HG03045 (cell line): ENCODE measurements around the gene KIAA0753.

Experiments
- ATAC-seq: cut with Tn5 transposase; IDR thresholded peaks from one replicate; pipeline ENCODE4 v1.9.1; 2021; ENCODE audit warnings: mild to moderate bottlenecking, moderate library complexity; ENCODE audit not compliant: unreplicated experiment

The KIAA0753 gene

DNA sequence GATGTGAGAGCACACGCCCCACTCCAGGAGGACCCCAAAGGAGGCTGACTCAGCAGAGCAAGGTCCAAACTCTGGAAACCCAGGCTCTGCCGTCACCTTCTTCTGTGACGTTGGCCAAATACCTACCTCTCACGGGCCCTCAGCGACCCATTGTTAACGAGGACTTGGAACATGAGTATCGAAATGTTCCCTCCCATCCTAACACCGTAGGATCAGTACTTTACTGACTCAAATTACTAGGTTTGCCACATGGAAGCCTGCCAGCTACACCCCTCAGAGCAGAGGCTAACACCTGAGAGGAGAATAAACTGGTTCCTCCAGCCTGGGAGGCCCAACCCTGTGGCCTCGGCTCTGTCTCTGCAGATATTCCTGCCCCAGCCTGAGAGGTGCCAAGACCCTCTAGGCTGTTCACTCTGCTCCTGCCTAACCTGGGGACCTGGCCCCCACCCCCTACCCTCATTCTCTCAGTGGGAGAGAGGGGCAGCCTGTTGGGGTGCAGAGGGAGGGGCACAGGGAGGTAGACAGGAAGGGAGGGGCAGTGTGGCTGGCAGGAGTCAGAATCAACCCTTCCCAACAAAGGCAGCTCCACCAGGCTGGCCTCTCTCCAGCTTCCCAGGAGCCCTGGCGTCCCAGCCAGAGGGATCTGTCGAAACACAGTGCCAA lies 88.5 kb downstream of the KIAA0753 start:
- no peak for ATAC-seq

DNA sequence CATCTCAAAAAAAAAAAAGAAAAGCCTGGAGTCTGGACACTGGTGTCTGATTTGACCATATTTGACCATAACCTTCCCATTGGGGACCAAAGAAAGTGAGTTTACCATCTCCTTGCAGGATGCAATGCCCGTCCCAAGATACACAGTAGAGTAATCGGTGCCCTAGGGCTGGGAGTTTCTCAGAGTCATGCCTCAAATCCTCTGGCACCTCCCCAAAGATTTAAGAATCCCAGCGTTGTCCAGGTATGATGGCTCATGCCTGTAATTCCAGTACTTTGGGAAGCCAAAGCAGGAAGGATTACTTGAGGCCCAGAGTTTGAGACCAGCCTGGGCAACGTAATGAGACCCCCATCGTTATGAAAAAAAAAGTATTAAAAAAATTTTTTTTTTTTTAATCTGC lies 89.2 kb downstream of the KIAA0753 start:
- ATAC-seq, result no peak

DNA sequence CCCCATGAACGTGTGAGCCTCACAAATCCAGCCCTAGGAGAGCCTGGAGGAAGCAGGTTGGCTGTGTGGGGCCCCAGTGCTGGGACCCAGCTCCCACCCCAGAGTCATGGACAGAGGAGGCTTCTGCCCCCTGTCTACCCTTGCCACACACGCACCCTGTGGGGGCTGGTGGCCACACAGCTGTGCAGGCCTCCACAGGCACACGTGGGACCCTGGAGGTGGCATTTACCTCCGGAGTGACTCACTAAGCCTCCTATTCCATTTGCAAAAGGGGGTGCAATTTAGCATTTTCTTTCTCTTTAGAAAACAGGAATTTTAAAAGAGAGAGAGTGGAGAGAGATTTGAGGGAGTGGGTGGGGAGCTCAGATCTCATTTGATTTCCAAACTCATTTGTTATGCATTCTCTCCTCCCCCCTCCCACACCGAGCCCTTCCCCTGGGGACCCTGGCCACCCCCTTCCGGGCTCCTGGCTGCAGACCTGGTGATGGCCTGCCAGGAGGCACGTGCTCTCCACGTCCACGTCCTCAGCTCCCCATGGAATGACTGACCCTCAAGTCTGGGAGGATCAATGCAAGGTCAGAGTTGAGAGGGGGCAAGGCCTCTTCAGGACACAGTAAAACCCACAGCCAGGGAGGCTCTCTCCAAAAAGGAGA lies 91.0 kb downstream of the KIAA0753 start:
- ATAC-seq, result no peak

GRCh38 chr17:6548578-6549330 lies 91.8 kb downstream of the KIAA0753 start:
- ATAC-seq, result no peak

GRCh38 chr17:6548034-6548433 lies 92.5 kb downstream of the KIAA0753 start:
- ATAC-seq, result no peak

- ATAC-seq, result no peak
Observed at GRCh38 chr17:6547336-6547735, 93.2 kb downstream of the KIAA0753 start.

GRCh38 chr17:6546069-6546718 lies 94.3 kb downstream of the KIAA0753 start:
- ATAC-seq, result no peak

GRCh38 chr17:6545291-6545690 lies 95.2 kb downstream of the KIAA0753 start:
- no peak for ATAC-seq

DNA sequence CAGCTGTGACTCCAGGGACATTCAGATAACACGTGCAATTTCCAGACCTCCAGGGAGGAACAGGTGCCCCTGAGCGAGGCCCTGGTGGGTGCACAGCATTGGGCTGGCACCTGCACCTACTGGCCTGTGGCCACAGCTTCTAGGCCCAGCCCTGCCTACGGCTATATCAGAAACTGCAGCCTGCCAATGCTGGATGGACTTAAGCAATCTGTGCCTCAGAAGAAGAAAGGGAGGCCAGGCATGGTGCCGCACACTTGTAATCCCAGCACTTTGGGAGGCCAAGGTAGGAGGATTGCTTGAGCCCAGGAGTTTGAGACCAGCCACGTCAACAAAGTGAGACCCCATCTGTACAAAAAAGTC lies 96.5 kb downstream of the KIAA0753 start:
- ATAC-seq, result no peak

- ATAC-seq, result no peak
Observed at GRCh38 chr17:6543079-6544010, 97.2 kb downstream of the KIAA0753 start.

DNA sequence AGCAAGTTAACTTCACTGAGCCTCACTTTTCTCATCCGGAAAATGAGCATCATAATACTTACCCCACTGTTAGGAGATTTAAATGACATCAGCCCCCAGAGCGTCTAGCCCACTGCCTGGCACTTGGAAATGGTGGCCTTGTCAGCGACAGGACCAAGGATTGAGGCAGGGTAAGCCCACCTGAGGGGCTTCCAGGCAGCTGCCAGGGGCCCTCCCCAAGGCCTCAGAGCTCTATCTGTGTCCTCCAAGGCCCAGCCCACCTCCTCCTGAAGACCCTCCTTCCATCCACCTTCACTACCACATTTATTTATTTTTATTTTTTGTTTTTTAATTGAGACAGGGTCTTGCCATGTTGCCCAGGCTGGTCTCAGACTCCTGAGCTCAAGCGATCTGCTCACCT lies 97.9 kb downstream of the KIAA0753 start:
- no peak for ATAC-seq

DNA sequence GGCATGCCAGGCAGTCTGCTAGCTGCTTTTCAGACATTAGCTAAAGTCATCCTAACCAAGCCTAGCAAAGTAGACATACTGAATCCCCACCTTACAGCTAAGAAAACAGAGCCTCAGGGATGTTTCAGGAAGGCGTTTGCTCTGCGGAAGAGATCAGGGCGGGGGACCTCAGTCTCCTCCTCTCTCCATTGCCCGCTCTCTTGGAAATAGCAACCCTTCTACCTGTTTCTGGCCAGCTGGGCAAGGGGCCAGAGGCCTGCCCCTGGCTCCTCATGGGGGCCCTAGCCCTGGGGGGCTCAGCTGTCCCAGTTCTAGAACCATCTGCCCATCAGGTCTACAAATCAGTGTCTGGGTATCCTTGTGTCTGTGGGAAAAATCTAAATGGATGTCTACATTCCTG lies 98.6 kb downstream of the KIAA0753 start:
- no peak for ATAC-seq

DNA sequence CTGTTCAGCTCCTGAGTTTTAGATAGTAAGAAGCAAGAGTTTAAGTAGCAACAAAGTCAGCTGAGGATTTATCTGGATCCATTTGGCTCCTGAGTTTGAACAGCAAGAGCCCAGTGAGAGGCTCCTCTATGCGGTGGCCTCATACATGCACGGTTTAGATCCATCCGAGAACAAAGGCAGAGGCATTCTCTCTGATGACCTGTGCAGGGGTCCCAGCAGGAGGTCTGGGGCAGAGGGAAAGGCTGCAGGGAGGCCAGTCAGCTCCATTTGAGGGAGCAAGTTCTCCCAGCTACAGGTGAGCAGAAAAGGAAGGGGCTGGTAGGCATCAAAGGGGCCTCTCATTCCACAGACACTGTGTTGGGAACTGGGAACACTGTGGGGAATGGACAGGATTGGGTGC lies 100.6 kb downstream of the KIAA0753 start:
- ATAC-seq, result no peak

DNA sequence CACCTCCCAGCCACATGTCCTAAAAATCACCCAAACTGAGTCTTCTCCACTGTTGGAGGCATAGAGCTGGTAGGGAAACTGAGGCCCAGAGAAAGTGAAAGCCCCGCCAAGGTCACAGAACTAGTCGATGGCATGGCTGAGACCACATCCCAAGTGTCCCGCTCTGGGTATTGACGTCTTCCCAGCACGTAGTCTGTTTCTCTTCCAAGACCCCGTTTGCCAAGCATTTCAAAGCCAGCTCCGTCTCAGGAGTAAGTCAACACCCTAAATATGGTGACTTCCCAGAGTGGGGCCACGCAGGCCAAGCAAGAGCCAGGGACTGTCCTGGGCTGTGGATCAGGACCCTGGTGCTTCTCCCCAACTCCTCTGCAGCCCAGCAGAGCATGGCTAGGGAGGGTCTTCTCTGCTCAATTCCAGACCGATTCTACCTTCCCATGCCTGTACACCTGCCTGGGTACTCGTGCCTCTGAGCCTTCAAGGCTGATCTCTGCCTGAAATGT lies 103.9 kb downstream of the KIAA0753 start:
- ATAC-seq, result no peak

DNA sequence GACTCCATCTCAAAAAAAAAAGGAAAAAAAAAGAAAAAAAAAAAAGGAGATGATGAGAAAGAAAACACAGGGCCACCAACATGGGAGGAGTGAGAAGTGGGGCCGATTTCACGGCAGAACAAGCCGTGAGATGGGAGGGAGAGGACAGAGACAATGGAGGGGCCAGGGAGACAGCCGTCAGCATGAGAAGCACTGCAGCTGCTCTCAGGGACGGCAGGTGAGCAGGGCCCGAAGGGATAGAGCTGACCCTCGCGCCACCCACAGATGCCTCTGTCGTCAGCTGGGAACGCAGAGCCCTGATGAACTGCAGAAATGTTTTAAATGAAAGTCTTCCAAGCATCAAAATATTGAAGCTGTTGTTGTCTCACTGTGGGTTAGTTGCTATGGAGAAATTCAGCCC lies 104.5 kb downstream of the KIAA0753 start:
- no peak for ATAC-seq

DNA sequence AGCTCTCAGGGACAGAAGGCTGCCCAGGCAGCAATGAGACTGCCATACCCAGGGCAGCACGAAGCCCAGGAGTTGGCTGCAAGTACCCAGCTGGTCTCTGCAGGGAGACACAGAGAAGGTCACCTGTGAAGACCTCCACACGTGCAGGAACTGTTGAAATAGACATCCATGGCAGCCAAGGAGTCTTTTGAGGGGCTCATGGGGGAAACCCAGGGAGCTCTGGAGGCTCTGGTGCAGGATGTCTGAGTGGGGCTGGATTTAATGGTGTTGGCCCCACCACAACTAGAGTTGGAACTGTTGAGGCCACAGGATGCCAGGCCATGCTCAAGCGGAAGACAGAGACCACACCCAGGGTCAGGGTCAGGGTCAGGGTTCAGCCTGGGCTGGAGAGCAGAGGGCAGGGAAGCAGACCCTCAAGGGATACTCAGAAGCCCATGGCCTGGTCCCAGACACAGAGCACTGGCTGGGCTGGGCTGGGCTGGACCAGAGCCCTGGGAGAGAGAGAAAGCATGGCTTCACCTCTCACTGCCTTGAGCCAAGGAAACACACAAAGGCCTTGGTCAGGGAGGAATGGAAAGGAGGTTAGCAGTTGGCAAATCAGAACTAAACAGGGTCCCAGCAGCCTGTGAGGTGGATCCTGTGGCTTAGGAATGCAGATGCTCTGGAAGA lies 105.5 kb downstream of the KIAA0753 start:
- no peak for ATAC-seq

DNA sequence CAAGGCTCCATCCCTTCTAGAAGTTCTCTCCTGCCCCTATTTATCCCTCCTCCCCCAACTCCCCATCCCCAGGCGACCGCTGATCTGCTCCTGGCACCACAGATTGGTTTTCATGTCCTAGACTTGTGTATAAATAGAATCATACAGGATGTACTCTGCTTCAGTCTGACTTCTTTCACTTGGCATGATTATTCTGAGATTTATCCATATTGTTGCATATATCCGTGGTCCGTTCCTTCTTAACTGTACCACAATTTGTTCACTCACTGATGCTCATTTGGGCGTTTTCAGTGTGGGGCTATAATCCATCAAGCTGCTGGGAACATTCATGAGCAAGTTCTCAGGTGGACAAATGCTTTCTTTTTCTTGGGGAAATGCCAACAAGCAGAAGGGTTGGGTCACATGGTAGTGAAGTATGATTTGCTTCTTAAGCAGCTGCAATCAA lies 108.0 kb downstream of the KIAA0753 start:
- ATAC-seq, result no peak

- no peak for ATAC-seq
Observed at GRCh38 chr17:6531575-6531974, 108.9 kb downstream of the KIAA0753 start.

DNA sequence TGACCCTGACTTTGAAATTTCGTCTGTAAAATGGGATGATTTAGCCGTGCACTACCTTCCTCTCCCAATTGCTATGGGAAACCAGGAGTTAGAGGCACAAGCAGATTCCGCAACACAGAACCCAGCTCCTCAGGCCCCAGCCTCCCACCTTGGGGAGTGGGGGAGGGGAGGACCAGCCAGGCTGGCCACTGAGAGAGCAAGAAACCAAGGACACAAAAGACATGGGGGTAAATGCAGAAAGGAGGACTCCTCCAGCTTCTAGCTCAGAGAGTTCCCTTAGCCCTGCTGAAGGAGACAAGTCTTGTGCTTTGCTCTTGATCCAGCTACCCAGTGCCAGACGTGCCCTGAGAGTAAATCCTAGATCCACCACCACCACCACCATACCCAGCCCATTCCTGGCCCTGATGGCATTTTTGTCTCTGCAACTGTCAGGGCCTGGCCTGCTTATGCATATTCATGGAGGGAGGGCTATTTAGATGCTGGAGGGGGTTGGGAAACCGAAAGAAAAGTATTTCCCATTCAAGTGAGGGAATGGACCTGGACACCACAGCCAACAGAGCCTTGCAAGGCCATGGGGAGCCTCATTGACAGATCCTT lies 110.1 kb downstream of the KIAA0753 start:
- no peak for ATAC-seq
